HG03045 (cell line): ENCODE results near the gene PCBP3.
"Not testable (repeated sequence)": the region's sequence is repeated elsewhere in the genome, so short reads cannot be mapped to it uniquely, and the experiment has no call there.

Experiments
- ATAC-seq: cut with Tn5 transposase; IDR thresholded peaks from one replicate; pipeline ENCODE4 v1.9.1; 2021; ENCODE audit warnings: mild to moderate bottlenecking, moderate library complexity; ENCODE audit not compliant: unreplicated experiment

PCBP3 gene

DNA sequence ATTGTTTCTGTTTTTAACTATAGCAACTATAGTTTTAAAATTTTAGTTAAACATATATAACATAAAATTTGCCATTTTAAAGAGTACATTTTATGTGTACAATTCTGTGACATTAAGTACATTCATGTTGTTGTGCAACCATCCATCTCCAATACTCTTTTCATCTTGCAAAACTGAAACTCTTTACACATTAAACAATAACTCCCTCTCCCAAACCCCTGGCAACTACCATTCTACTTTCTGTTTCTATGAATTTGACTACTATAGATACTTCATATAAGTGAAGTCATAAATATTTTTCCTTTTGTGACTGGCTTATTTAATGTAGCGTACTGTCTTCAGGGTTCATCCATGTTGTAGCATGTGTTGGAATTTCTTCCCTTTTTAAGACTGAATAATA is 25.9 kb downstream of the PCBP3 start:
- no peak for ATAC-seq

DNA sequence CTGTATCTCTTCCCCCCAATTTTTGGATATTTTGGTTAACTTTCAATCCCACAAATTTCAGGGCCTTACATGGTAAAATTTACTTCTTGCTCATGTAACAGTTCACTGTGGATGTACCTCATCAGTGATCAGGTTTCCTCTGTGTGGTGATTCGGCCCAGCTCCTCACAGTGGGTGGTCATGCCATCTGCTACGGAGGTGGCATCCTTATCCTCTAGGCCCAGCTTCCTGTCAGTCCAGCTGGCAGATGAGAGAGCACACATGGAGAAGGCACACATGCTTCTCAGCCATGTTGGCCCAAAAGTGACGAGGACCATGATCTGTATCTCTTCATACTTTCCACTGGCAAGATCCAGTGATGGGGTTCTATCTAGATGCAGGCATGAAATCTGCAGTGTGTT is 27.2 kb downstream of the PCBP3 start:
- no peak for ATAC-seq

DNA sequence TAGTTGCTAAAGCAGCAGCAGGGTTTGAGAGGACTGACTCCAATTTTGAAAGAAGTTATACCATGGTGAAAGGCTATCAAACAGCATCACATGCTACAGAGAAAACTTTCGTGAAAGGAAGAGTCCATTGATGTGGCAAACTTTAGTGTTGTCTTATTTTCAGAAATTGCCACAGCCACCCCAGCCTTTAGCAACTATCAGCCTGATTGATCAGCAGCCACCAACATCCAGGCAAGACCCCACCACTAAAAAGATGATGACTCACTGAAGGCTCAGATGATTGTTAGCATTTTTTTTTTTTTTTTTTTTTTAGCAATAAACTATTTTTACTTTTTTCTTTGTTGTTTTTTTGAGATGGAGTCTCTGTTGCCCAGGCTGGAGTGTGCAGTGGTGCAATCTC is 35.3 kb downstream of the PCBP3 start:
- ATAC-seq: not testable (repeated sequence)

GRCh38 chr21:45680215-45680614 is 36.7 kb downstream of the PCBP3 start:
- no peak for ATAC-seq

DNA sequence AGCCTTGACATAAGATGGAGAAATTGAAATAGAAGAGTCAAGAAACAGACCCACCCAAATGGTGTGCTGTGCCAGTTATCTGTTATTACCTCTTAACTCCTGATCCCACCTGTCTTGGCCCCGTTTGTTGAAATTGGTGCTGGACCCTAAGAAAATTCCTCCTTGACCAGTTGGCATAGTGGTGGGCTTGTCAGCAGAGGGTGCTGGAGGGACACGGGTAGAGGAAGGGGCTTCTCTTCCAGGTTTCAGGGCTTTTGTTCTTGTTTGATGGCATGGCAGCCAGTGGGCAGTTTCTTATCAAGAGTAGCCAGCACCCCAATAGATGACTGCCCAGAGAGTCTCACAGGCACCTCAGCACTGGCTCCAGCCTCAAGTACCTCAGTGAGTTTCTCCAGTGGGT is 51.6 kb downstream of the PCBP3 start:
- no peak for ATAC-seq

DNA sequence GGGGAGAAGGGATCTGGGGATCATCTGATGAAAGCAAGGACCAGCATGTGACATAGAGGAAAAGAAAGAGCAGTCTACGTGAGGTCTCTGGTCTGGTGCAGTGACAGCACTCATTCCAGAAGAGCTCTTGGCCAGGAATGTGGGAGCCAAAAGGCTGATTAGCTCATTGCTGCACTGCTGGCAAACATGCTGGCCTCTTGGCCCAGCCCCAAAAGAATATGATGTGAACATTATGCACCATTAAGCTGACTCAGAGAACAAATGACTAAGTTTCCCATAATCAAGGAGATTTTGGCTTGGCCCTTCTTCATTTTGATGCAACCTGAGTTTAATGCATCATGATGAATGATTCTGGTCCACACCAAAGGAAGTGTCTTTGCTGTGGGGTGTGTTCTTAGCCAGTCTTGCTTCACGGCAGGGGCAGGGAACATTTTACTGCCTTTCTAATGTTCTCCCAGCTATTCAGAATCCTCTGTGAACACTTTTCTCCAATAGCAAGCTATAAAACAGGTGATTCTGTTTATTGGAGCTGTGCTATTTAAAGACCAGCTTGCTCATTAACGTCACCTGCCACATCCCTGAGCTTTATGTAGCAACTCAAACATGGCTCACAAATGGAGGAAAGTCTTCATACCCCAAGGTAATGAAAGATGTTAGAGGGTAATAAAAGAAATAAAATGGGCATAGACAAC is 55.1 kb downstream of the PCBP3 start:
- ATAC-seq: no peak

GRCh38 chr21:45699251-45699942 is 55.9 kb downstream of the PCBP3 start:
- ATAC-seq: no peak

DNA sequence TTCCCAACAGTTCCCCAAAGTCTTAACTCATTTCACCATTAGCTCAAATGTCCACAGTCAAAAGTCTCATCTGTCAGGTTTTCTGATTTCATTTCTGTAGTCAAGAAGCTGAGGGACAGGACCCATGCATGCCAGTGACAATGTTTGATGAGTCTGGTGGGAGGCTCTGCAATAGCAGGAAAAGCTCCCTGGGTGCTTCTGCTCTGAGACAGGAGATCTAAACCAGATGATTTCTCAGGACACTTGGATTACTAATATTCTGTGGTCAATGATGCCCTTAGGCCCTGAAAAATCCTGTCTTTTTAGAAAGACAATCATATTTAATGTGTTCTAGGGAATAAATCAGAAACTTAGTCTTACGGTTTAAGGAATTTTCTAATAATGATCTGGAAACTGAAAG is 56.4 kb downstream of the PCBP3 start:
- no peak for ATAC-seq

DNA sequence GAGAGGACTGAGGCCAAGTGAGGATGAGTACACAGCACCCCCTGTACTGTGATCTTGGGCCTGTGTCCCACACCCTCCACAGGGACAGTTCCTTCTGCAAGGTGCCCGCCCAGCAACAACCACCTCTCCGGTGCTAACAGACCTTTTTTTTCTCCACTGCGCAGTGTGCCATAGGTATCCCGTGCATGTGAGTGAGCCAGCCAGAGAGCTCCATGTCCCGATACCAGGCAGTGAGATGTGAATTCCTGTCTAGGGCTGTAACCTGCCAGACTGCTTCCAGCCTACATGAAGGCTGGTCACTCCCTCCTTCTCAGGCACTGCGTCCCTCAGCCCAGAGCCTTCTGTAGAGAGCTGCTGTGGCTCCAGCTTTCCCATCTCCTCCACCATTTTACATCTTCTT is 56.9 kb downstream of the PCBP3 start:
- no peak for ATAC-seq

DNA sequence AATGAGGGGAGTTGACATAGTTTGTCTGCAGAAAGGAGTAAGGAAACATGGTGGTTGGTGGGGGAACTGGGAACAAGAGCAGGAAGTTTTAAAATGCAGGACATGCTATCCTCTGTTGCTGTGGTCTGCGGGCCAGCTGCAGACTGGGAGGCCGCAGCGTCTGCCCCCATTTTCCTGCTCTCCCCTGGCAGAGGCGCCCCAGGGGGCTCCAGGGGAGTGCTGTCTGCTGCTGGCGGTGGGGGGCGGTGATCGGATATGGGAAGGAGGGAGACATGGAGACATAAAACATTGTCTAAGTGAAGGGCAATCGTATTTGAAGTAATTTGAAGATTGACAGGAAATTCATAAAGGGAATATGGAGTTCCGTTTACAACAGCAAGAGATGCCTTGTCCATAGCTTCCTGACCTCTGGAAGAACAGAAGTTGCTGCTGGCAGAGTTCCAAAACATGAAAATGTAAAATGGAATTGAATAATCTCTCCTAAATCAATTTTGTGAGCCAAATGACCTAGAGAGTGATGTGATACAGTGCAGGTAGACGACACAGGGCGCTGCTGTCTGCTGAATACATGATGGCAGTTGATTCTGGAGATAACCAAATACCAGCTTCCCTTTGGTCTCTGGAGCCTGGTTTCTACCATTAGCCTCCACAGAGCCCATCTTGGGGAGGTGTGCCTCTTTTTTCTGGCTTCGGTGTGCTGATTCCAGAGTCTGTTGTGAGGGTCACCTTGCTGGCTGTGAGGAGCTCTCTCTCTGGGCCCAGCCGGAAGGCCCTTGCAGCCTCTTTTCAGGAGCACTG is 61.0 kb downstream of the PCBP3 start:
- ATAC-seq: no peak

DNA sequence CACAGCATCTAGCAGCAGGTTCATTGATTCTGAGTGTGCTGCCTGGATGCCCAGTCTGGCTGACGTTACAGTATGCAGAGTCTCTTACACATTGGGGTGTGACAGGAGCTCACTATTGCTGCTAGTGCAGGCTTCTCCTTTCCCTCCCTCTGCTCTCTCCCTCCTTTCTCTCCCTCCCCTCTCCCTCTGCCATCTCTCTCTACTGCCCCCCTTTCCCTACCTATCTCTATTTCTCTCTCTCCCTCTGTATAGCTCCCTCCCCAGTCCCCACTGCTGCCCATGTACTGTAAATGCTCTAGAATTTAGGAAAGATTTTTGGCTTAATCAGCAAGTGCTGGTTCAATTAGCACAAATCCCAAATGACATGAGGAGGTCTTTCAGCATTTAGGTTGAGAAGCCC is 62.8 kb downstream of the PCBP3 start:
- no peak for ATAC-seq

DNA sequence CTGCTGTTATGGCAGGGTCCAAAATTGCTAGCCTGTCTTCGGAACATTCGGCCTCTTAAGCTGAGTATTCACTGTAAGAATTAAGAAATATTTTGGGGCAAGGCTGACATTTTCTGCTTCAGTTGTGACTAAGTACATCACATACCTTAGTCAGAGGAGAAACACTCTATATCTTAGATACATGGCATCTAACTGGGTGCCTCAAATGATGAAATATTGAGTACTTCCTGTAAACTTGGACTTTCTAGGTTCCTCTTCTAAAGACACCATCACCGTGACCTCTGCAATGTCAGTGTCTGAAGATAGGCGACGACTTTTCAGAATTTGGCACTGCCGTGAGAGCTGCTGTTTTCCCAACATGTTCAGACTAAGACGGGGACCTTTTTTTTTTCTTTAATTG is 65.6 kb downstream of the PCBP3 start:
- no peak for ATAC-seq

DNA sequence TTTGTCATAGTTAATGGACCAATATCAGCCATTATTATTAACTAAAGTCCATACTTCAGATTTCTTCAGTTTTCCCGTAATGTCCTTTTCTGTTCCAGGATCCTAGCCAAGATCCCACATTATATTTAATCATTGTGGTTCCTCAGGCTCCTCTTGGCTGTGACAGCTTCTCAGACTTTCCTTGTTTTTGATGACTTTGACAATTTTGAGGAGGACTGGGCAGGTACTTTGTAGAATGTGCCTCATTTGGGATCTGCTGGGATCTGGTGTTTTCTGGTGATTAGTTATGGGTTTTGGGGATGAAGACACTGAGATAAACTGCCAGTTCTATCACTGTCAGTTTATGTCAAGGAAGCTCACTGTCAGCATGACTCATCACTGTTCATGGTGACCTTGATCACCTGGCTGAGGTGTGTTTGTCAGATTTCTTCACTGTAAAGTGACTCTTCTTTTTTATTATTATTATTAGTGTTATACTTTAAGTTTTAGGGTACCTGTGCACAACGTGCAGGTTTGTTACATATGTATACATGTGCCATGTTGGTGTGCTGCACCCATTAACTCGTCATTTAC is 66.3 kb downstream of the PCBP3 start:
- ATAC-seq: no peak

DNA sequence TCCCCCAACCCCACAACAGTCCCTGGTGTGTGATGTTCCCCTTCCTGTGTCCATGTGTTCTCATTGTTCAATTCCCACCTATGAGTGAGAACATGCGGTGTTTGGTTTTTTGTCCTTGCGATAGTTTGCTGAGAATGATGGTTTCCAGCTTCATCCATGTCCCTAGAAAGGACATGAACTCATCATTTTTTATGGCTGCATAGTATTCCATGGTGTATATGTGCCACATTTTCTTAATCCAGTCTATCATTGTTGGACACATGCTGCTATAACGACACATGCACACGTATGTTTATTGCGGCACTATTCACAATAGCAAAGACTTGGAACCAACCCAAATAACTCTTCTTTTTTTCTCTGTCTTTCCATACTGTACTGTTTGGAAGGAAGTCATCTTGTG is 66.8 kb downstream of the PCBP3 start:
- not testable (repeated sequence) for ATAC-seq

DNA sequence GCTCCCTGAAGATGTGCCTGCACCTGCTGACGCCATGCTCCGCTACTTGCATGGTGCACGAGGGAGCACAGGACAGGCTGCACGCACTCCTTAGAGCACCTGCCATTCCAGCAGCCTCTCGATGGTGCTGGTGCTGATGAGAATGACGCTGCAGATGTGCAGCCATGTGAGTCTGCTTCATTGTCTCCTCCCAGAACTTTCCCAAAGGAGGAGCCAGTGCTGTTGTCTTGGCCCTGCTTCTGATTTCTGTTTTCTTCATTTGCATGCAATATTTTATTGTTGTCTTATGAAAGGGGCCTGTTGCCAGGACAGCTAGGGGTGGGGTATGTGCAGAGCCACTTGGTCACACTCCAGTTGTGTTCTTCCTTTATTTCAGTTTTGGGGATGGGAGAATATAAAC is 70.1 kb downstream of the PCBP3 start:
- no peak for ATAC-seq

GRCh38 chr21:45715441-45715840 is 71.9 kb downstream of the PCBP3 start:
- ATAC-seq: no peak

DNA sequence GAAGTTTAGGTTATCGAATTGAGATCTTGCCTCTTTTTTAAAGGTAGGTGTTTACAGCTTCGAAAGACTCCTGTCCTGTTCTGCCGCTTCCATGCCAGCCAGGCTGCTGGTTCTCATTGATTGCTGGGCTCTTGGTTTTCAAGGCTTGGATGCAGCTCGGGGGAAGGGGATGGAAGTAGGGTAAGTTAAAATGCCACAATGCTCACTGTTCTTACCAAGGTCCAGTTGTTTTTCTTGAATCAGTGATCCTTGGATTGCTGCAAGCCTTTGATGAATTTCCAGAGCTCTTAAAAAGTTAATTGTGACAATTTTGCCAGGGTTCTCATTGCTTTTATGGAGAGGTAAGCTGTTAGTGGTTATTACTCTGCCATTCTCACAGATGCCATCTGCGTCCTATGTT is 74.9 kb downstream of the PCBP3 start:
- ATAC-seq: no peak

- ATAC-seq: no peak
Measured at GRCh38 chr21:45719177-45719802, 75.8 kb downstream of the PCBP3 start.

DNA sequence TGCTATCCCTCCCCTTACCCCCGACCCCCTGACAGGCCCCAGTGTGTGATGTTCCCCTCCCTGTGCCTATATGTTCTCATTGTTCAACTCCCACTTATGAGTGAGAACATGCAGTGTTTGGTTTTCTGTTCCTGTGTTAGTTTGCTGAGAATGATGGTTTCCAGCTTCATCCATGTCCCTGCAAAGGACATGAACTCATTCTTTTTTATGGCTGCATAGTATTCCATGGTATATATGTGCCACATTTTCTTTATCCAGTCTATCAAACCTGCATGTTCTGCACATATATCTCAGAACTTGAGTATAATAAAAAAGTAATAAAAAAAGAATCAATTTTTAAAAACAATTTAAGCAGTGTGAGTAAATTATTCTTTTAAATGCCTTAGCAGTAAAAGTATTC is 76.7 kb downstream of the PCBP3 start:
- ATAC-seq: not testable (repeated sequence)

- no peak for ATAC-seq
Measured at GRCh38 chr21:45721671-45722070, 78.1 kb downstream of the PCBP3 start.
